ENCODE data around the gene RPS19BP1. TPM values are rescaled to one million over a fixed set of nuclear protein-coding genes. Genes with fewer than 3 reads are reported as not detected.

Gene RPS19BP1
- total and polyA plus RNA-seq, 9 donors: 9.1 to 130 (median 44.2) TPM

DNA sequence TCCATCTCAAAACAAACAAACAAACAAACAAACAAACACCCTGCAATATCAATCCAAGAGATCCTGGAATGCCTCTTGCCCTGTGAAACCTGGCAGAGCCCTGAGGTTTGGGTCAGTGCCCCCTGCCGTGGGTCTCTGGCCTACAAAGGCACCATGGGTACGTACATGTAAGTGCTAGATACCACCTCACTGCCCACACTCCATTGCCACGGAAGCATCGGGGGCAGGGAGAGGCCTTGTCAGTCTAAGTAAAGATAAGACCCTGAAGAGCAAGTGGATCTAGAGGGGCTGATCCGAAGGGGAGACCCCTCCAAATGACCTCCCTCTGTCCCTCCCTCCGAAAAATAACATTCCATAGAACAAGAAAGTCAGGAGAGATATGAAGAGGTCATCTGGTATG lies 32.4 kb downstream of the RPS19BP1 start:
- 64 to 72% (median 66%) methylated on average over 6 of the region's 6 CpGs for WGBS, 3 donors
- TF ChIP-seq, protein P1, sequence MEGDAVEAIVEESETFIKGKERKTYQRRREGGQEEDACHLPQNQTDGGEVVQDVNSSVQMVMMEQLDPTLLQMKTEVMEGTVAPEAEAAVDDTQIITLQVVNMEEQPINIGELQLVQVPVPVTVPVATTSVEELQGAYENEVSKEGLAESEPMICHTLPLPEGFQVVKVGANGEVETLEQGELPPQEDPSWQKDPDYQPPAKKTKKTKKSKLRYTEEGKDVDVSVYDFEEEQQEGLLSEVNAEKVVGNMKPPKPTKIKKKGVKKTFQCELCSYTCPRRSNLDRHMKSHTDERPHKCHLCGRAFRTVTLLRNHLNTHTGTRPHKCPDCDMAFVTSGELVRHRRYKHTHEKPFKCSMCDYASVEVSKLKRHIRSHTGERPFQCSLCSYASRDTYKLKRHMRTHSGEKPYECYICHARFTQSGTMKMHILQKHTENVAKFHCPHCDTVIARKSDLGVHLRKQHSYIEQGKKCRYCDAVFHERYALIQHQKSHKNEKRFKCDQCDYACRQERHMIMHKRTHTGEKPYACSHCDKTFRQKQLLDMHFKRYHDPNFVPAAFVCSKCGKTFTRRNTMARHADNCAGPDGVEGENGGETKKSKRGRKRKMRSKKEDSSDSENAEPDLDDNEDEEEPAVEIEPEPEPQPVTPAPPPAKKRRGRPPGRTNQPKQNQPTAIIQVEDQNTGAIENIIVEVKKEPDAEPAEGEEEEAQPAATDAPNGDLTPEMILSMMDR (IDR thresholded peaks at IDR 0.05): no peak
- TF ChIP-seq POLR2A (IDR thresholded peaks at IDR 0.05): no peak
- no peak for TF ChIP-seq EP300 (IDR thresholded peaks at IDR 0.05)

DNA sequence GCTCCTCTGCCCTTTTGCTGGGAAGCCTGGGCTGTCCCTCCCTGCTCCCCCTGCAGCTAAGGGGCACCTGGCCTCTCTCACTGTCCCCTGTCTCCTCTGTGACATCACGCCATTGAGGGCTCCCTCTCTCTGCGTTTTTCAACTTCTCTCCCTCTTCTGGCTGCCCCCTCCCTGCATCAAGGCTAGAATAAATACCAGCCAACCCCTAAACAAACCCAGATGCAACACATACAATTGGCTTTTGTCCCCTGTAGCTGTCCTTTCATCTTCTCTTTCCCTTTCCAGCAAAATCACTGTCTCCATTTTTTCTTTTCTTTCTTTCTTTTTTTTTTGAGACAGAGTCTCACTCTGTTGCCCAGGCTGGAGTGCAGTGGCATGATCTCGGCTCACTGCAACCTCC lies 33.7 kb downstream of the RPS19BP1 start:
- Histone ChIP-seq H3K36me3 (no peaks in the 10 kb centered on the region), H3K4me1 (ENCODE audit: insufficient read depth) (peaks cover 15% of the 10 kb centered on the region), H3K4me3 (no peak overlapping the region), H3K9me3 (no peaks in the 10 kb centered on the region), H3K27me3 (no peaks in the 10 kb centered on the region), H3K27ac (no peak overlapping the region)
- TF ChIP-seq POLR2A (IDR thresholded peaks at IDR 0.05): no peak
- no peak for TF ChIP-seq EP300 (IDR thresholded peaks at IDR 0.05)
- TF ChIP-seq, protein P1 (IDR thresholded peaks at IDR 0.05): no peak
- 53 to 72% (median 66%) methylated on average over 3 of the region's 3 CpGs for WGBS, 3 donors
- intact Hi-C loops (cut with DNase I): no loop called here
- DNase-seq: no peak

More for the DNA sequence above, 32.4 kb downstream of the RPS19BP1 start:
- Histone ChIP-seq H3K4me3 (no peak overlapping the region), H3K36me3 (no peaks in the 10 kb centered on the region), H3K27ac (no peak overlapping the region), H3K27me3 (no peaks in the 10 kb centered on the region), H3K4me1 (ENCODE audit: insufficient read depth) (peaks cover 15% of the 10 kb centered on the region), H3K9me3 (no peaks in the 10 kb centered on the region)
- DNase-seq: no peak
- intact Hi-C loops (cut with DNase I): loop anchor here in 3 of 4 donors (5.0 to 10.0 kb wide), 3 partner anchors 95 to 325 kb away; partner anchors contain the start of gene RPL3 (in 1 of the 3)

DNA sequence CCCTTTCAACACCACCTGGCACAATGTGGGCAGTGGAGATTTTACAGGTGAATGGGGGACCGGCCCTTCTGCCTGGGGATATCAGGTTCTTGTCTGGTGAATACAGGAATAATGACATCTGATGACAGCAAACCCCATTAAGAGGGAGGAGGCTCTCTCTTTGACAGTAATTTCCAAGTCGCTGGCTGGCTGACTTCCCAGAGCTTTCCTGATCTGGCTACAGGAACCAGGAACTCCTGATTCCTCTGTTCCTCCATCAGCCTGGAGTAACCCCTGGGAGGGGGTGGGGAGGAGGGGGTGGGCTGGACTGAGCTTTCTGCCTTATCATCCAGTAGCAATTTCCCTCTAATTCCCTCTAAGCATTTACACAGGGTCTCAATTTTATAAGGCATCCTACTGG lies 34.2 kb downstream of the RPS19BP1 start:
- no peak overlapping the region for H3K27ac ChIP-seq
- H3K4me3 ChIP-seq: no peak overlapping the region
- H3K9me3 ChIP-seq: no peaks in the 10 kb centered on the region
- 40 to 60% (median 41%) methylated on average over 2 of the region's 2 CpGs for WGBS, 3 donors
- TF ChIP-seq POLR2A (IDR thresholded peaks at IDR 0.05) (no peak), EP300 (IDR thresholded peaks at IDR 0.05) (no peak)
- TF ChIP-seq, protein P1 (IDR thresholded peaks at IDR 0.05): no peak
- intact Hi-C loops (cut with DNase I): no loop called here
- H3K4me1 ChIP-seq (ENCODE audit: insufficient read depth): peaks cover 12% of the 10 kb centered on the region
- no peak for DNase-seq
- H3K36me3 ChIP-seq: no peaks in the 10 kb centered on the region
- H3K27me3 ChIP-seq: no peaks in the 10 kb centered on the region

DNA sequence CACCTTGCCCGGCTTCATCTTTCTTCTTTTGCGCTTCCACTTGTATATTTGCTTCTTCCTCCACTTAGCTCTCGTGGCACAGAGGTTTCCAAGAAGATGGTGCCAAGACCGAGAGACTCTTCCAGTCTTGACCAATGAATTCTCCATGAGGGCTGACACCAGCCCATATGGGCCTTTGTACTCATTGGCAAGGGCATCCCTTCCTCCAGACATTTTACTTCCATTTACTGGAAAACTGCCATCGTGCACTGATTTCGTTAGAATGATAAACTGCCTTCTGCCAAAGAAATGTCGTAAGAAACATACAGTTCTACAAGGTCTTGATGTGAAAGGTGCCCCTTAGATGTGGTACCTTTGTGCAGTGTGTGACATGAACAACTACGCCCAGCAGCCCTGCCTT lies 35.1 kb downstream of the RPS19BP1 start:
- H3K4me3 ChIP-seq: no peak overlapping the region
- no peak for DNase-seq
- H3K4me1 ChIP-seq (ENCODE audit: insufficient read depth): peaks cover 9% of the 10 kb centered on the region
- intact Hi-C loops (cut with DNase I): loop anchor here in 1 of 4 donors (2.0 kb wide), 1 partner anchor 27 kb away; no protein-coding TSS in a partner anchor
- H3K27me3 ChIP-seq: no peaks in the 10 kb centered on the region
- no peaks in the 10 kb centered on the region for H3K36me3 ChIP-seq
- TF ChIP-seq, protein P1 (IDR thresholded peaks at IDR 0.05): no peak
- TF ChIP-seq EP300 (IDR thresholded peaks at IDR 0.05): no peak
- TF ChIP-seq POLR2A (IDR thresholded peaks at IDR 0.05): no peak
- no peak overlapping the region for H3K27ac ChIP-seq
- no peaks in the 10 kb centered on the region for H3K9me3 ChIP-seq
- WGBS, 3 donors: 82 to 88% (median 84%) methylated on average over 8 of the region's 8 CpGs
